HG03558 (cell line): ENCODE results near the gene NAGLU.

Experiments
- ATAC-seq: cut with Tn5 transposase; IDR thresholded peaks from one replicate; pipeline ENCODE4 v1.9.1; 2021; ENCODE audit warnings: moderate number of reproducible peaks; ENCODE audit not compliant: unreplicated experiment; ENCODE audit errors: extremely low read depth

Gene NAGLU

GRCh38 chr17:42563143-42563509, 27.1 kb downstream of the NAGLU start:
- ATAC-seq, result no peak

GRCh38 chr17:42563543-42563942, 27.5 kb downstream of the NAGLU start:
- no peak for ATAC-seq

- ATAC-seq, result no peak
These were observed 27.9 kb downstream of the NAGLU start for GRCh38 chr17:42563950-42564349.

GRCh38 chr17:42564815-42565522, 28.9 kb downstream of the NAGLU start:
- ATAC-seq, result no peak

- ATAC-seq, result no peak
These were observed 29.6 kb downstream of the NAGLU start for GRCh38 chr17:42565523-42566214.

GRCh38 chr17:42566215-42566882, 30.3 kb downstream of the NAGLU start:
- ATAC-seq, result no peak

- no peak for ATAC-seq
These were observed 31.0 kb downstream of the NAGLU start, which contains the start of gene MLX for GRCh38 chr17:42566883-42567573. TSS of gene MLX (plus strand) at chr17:42567100. CDS start at chr17:42567125, 25 bp downstream.

GRCh38 chr17:42568341-42569111, 32.5 kb downstream of the NAGLU start:
- no peak for ATAC-seq

- no peak for ATAC-seq
These were observed 35.6 kb downstream of the NAGLU start for GRCh38 chr17:42571435-42572225.

- ATAC-seq, result no peak
These were observed 37.1 kb downstream of the NAGLU start for GRCh38 chr17:42573095-42573494.

GRCh38 chr17:42574463-42574862, 38.4 kb downstream of the NAGLU start:
- no peak for ATAC-seq

GRCh38 chr17:42577140-42577531, 41.1 kb downstream of the NAGLU start:
- ATAC-seq, result no peak

- ATAC-seq, result no peak
These were observed 41.7 kb downstream of the NAGLU start, which contains the start of gene PSMC3IP for GRCh38 chr17:42577532-42578281. TSS of gene PSMC3IP (minus strand) at chr17:42577729. CDS start at chr17:42577686, 43 bp downstream.

GRCh38 chr17:42578282-42578869, 42.3 kb downstream of the NAGLU start:
- no peak for ATAC-seq

GRCh38 chr17:42579794-42580551, 43.9 kb downstream of the NAGLU start:
- ATAC-seq, result no peak

GRCh38 chr17:42581744-42582270, 45.8 kb downstream of the NAGLU start:
- no peak for ATAC-seq

GRCh38 chr17:42584880-42585279, 48.8 kb downstream of the NAGLU start:
- no peak for ATAC-seq
